HepG2 (cell line): Measurements from ENCODE around the gene CHMP1B. TPM values are rescaled to one million over a fixed set of nuclear protein-coding genes. Genes with fewer than 3 reads are reported as not detected.

Experiments used
- ATAC-seq: fragments of 200-7000 bp; cut with Tn5 transposase; 3 replicates; pipeline ENCODE4 v1.9.1; 2020; ENCODE audit warnings: mild to moderate bottlenecking, moderate library complexity
- BruUV-seq: library from RNA; stranded (reverse); fragments of 400-500 nt; replicated peaks from 2 replicates; lab custom pipeline; 2021; lab: Mats Ljungman, UMichigan
- CTCF ChIA-PET: fragments of 300-600 bp; formaldehyde crosslinking; extraction: SDS; loops from one replicate; lab custom pipeline; 2021; ENCODE audit warnings: low total read pairs, inconsistent platforms, low intra/inter-chr PET ratio; lab: Yijun Ruan, JAX
- POLR2A ChIA-PET: fragments of 350-600 bp; sonication (Branson Sonifier 250); formaldehyde crosslinking; loops from one replicate; lab custom pipeline; 2020; ENCODE audit warnings: antibody characterized with exemption, inconsistent platforms; lab: Yijun Ruan, JAX
- DNase-seq: peaks from one replicate; pipeline ENCODE4 v3.0.0-alpha.2; 2015; ENCODE audit warnings: low spot score
- FAIRE-seq: peaks from 3 replicates; lab custom pipeline; 2011; peaks lifted over from hg19 to GRCh38; lab: Jason Lieb, UNC
- H2AFZ ChIP-seq: one replicate; pipeline ENCODE4 v1.6.1; 2011; ENCODE audit warnings: low read length, inconsistent platforms
- H3K27ac ChIP-seq: fragments of 300-600 bp; 3 replicates; pipeline ENCODE4 v1.8.0; 2011; ENCODE audit warnings: mixed run types, mild to moderate bottlenecking, mixed read lengths, low read length, inconsistent platforms; ENCODE audit not compliant: insufficient read depth; ENCODE audit errors: extremely low read length
- H3K27me3 ChIP-seq, 2 experiments: fragments of 200-600 bp in 1 of 2; 2 replicates in 1 of 2; 3 replicates in 1 of 2; pipeline versions ENCODE4 v1.6.0 to v1.8.0; 2011; ENCODE audit warnings: low read length in 2 of 2, mild to moderate bottlenecking in 2 of 2, moderate library complexity in 2 of 2, inconsistent platforms in 1 of 2; ENCODE audit not compliant: insufficient read depth in 2 of 2, control insufficient read depth in 1 of 2
- H3K36me3 ChIP-seq, 2 experiments: fragments of 200-600 bp in 1 of 2; replicated peaks in 1 of 2; 2 replicates in 1 of 2; 3 replicates in 1 of 2; pipeline versions ENCODE4 v1.5.1 to v1.8.0; 2011; ENCODE audit warnings: low read length in 2 of 2, inconsistent platforms in 1 of 2; ENCODE audit not compliant: insufficient read depth in 2 of 2, control insufficient read depth in 1 of 2
- H3K4me1 ChIP-seq: 2 replicates; pipeline ENCODE4 v1.5.1; 2012; ENCODE audit warnings: low read length, inconsistent platforms; ENCODE audit not compliant: insufficient read depth
- H3K4me2 ChIP-seq: 2 replicates; pipeline ENCODE4 v1.6.0; 2011; ENCODE audit warnings: low read depth, low read length, inconsistent platforms
- H3K4me3 ChIP-seq, 3 experiments: fragments of 200-600 bp in 1 of 3; sonication (generic), shearing (Covaris generic) in 1 of 3; replicated peaks in 1 of 3; 2 replicates each; pipeline ENCODE4 v1.5.1; 2011 to 2016; ENCODE audit warnings: low read length in 3 of 3, inconsistent platforms in 2 of 3, low read depth in 2 of 3, mild to moderate bottlenecking in 2 of 3, control low read depth in 1 of 3, mixed read lengths in 1 of 3; ENCODE audit not compliant: insufficient read depth in 1 of 3
- H3K79me2 ChIP-seq: one replicate; pipeline ENCODE4 v1.6.1; 2011; ENCODE audit warnings: low read length, inconsistent platforms; ENCODE audit not compliant: insufficient read depth
- H3K9ac ChIP-seq: 2 replicates; pipeline ENCODE4 v1.6.0; 2011; ENCODE audit warnings: mild to moderate bottlenecking, low read depth, low read length, inconsistent platforms; ENCODE audit not compliant: insufficient read depth
- H3K9me3 ChIP-seq: 2 replicates; pipeline ENCODE4 v1.5.1; 2012; ENCODE audit warnings: mild to moderate bottlenecking, low read length
- H4K20me1 ChIP-seq: 2 replicates; pipeline ENCODE4 v1.6.0; 2011; ENCODE audit warnings: inconsistent platforms, mild to moderate bottlenecking, low read length, moderate library complexity; ENCODE audit not compliant: insufficient read depth
- CEBPG ChIP-seq: IDR thresholded peaks from 2 replicates; pipeline ENCODE4 v1.6.1; 2016
- CHD4 ChIP-seq: fragments of 200-600 bp; sonication (generic); IDR thresholded peaks from 2 replicates; pipeline ENCODE4 v1.7.0; 2017; ENCODE audit warnings: mild to moderate bottlenecking, low read length, borderline replicate concordance
- GATA4 ChIP-seq: sonication (generic); IDR thresholded peaks from 2 replicates; pipeline ENCODE4 v1.6.1; 2016; ENCODE audit warnings: antibody characterized with exemption, low read depth, borderline replicate concordance
- GFI1 ChIP-seq: sonication (generic); formaldehyde crosslinking; IDR thresholded peaks from 2 replicates; pipeline ENCODE4 v1.5.0; 2020; ENCODE audit warnings: missing genetic modification reagents, mild to moderate bottlenecking, borderline replicate concordance
- HCFC1 ChIP-seq: fragments of 150-350 bp; IDR thresholded peaks from 2 replicates; pipeline ENCODE4 v1.6.1; 2014; ENCODE audit warnings: low read depth, low read length
- KLF12 ChIP-seq: sonication (generic); formaldehyde crosslinking; IDR thresholded peaks from 2 replicates; pipeline ENCODE4 v1.4.0; 2020; ENCODE audit warnings: missing genetic modification reagents, borderline replicate concordance
- NR2F2 ChIP-seq: IDR thresholded peaks from 2 replicates; pipeline ENCODE4 v1.6.1; 2012; ENCODE audit warnings: low read depth, inconsistent platforms, borderline replicate concordance
- SAP130 ChIP-seq: IDR thresholded peaks from 2 replicates; pipeline ENCODE4 v1.6.1; 2016; ENCODE audit warnings: low read depth
- SMAD3 ChIP-seq: sonication (generic); formaldehyde crosslinking; IDR thresholded peaks from 2 replicates; pipeline ENCODE4 v1.4.0; 2020; ENCODE audit warnings: missing genetic modification reagents
- ZNF367 ChIP-seq: sonication (generic); formaldehyde crosslinking; IDR thresholded peaks from 2 replicates; pipeline ENCODE4 v1.4.0; 2020; ENCODE audit warnings: missing genetic modification reagents, borderline replicate concordance
- ZNF607 ChIP-seq: sonication (generic); formaldehyde crosslinking; IDR thresholded peaks from 2 replicates; pipeline ENCODE4 v1.5.1; 2020; ENCODE audit warnings: missing genetic modification reagents, mild to moderate bottlenecking, borderline replicate concordance
- ZNF615 ChIP-seq: sonication (generic); formaldehyde crosslinking; IDR thresholded peaks from 2 replicates; pipeline ENCODE4 v1.5.0; 2020; ENCODE audit warnings: mild to moderate bottlenecking, missing genetic modification reagents, borderline replicate concordance
- ZSCAN30 ChIP-seq: sonication (generic); formaldehyde crosslinking; IDR thresholded peaks from 2 replicates; pipeline ENCODE4 v1.5.0; 2020; ENCODE audit warnings: mild to moderate bottlenecking, missing genetic modification reagents
- WGBS: methylation state at CpG from one replicate; pipeline ENCODE4 v1.1.6; 2017; ENCODE audit warnings: low lambda C conversion rate; 5-methylcytosine and 5-hydroxymethylcytosine counted together
- in situ Hi-C: cut with HindIII; loops from 2 replicates; pipeline ENCODE4 v1.10.0; 2017; ENCODE audit warnings: low pct_unique_long_range_greater_than_20kb; ENCODE audit not compliant: extremely low pct_ligation_motif_present
- intact Hi-C: fragments of 100-400 bp; cut with micrococcal nuclease; formaldehyde crosslinking; loops from one replicate; pipeline ENCODE4 v1.10.0; 2022; ENCODE audit not compliant: unreplicated experiment
- polyA plus RNA-seq, 8 experiments: library from polyadenylated mRNA; depleted of rRNA in 3 of 8; stranded (reverse) in 7 of 8; unstranded in 1 of 8; fragments of >200 nt; fragmentation: Illumina TruSeq in 4 of 8; extraction: Trizol in 4 of 8; gene quantifications; 2 replicates each; pipeline versions ENCODE4 v1.2.1 to v1.2.3, GENCODE V29; 2011 to 2016; ENCODE audit warnings: low read depth in 4 of 8, missing spikeins in 1 of 8, mixed read lengths in 1 of 8; ENCODE audit not compliant: insufficient read depth in 1 of 8
- total RNA-seq, 5 experiments: library from RNA; depleted of rRNA; stranded (reverse); fragments of >200 nt; fragmentation: Illumina TruSeq; extraction: Trizol; gene quantifications; 2 replicates each; pipeline ENCODE4 v1.2.3, GENCODE V29; 2016; ENCODE audit warnings: low read depth in 1 of 5
- TF ChIP-seq, protein P1 (sequence below): sonication (generic); formaldehyde crosslinking; IDR thresholded peaks from 2 replicates; pipeline ENCODE4 v1.4.0; 2020; ENCODE audit warnings: mild to moderate bottlenecking, missing genetic modification reagents
- TF ChIP-seq, protein P2 (sequence below): sonication (generic); formaldehyde crosslinking; IDR thresholded peaks from 2 replicates; pipeline ENCODE4 v1.5.0; 2020; ENCODE audit warnings: missing genetic modification reagents

The CHMP1B gene
- total and polyA plus RNA-seq, 2 of the 13 experiments (the other 11 are each of a cell fraction or from before 2014, with no cell fraction given): 18.8 to 20.2 TPM

DNA sequence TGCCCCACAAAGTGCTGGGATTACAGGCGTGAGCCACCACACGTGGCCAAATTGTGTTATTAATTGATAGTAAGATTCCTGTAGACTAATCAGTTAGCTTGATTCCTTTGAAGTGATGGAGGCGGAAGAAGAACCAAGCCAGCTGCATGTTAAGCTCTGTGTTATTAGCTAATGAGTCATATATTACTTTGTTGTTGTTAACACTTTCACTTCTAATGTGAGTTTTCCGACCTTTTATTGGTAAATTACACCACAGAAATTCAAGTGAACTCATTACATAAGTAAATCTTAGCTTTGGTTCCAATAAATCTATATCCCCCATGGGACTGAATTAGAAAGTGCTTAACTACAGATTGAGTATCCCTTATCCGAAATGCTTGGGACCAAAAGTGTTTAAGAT, 20.3 kb downstream of the CHMP1B start:
- Histone ChIP-seq H4K20me1 (no peaks in the 10 kb centered on the region), H3K36me3 (no peaks in the 10 kb centered on the region), H3K27me3 (no peaks in the 10 kb centered on the region), H3K4me2 (no peak overlapping the region), H3K4me3 (no peak overlapping the region), H3K79me2 (no peaks in the 10 kb centered on the region), H3K9me3 (no peaks in the 10 kb centered on the region), H2AFZ (no peak overlapping the region), H3K27ac (no peak overlapping the region), H3K4me1 (peaks cover 19% of the 10 kb centered on the region), H3K9ac (no peak overlapping the region)
- in situ Hi-C loops (loop anchor here (5.0 kb wide), 1 partner anchor 44 kb away; no protein-coding TSS in a partner anchor), intact Hi-C loops (loop anchor here (5.0 kb wide), 1 partner anchor 36 kb away; the partner anchor contains the start of gene MPPE1)
- DNase-seq (no peak), FAIRE-seq (no peak), ATAC-seq (no peak)
- ChIA-PET CTCF (interaction anchor here (2.0 to 2.7 kb wide), 2 partner anchors 45 to 139 kb away, joined by 14 read pairs; no protein-coding TSS in a partner anchor), POLR2A (no interaction called here)
- TF ChIP-seq ZSCAN30 (CRISPR knock-in tag) (no peak), CEBPG (CRISPR knock-in tag) (no peak), GFI1 (no peak), SMAD3 (CRISPR knock-in tag) (no peak), ZNF615 (CRISPR knock-in tag) (no peak), CHD4 (no peak), GATA4 (no peak), SAP130 (CRISPR knock-in tag) (no peak), KLF12 (CRISPR knock-in tag) (no peak), ZNF367 (no peak), HCFC1 (no peak), NR2F2 (no peak), ZNF607 (CRISPR knock-in tag) (no peak)
- TF ChIP-seq, protein P1, sequence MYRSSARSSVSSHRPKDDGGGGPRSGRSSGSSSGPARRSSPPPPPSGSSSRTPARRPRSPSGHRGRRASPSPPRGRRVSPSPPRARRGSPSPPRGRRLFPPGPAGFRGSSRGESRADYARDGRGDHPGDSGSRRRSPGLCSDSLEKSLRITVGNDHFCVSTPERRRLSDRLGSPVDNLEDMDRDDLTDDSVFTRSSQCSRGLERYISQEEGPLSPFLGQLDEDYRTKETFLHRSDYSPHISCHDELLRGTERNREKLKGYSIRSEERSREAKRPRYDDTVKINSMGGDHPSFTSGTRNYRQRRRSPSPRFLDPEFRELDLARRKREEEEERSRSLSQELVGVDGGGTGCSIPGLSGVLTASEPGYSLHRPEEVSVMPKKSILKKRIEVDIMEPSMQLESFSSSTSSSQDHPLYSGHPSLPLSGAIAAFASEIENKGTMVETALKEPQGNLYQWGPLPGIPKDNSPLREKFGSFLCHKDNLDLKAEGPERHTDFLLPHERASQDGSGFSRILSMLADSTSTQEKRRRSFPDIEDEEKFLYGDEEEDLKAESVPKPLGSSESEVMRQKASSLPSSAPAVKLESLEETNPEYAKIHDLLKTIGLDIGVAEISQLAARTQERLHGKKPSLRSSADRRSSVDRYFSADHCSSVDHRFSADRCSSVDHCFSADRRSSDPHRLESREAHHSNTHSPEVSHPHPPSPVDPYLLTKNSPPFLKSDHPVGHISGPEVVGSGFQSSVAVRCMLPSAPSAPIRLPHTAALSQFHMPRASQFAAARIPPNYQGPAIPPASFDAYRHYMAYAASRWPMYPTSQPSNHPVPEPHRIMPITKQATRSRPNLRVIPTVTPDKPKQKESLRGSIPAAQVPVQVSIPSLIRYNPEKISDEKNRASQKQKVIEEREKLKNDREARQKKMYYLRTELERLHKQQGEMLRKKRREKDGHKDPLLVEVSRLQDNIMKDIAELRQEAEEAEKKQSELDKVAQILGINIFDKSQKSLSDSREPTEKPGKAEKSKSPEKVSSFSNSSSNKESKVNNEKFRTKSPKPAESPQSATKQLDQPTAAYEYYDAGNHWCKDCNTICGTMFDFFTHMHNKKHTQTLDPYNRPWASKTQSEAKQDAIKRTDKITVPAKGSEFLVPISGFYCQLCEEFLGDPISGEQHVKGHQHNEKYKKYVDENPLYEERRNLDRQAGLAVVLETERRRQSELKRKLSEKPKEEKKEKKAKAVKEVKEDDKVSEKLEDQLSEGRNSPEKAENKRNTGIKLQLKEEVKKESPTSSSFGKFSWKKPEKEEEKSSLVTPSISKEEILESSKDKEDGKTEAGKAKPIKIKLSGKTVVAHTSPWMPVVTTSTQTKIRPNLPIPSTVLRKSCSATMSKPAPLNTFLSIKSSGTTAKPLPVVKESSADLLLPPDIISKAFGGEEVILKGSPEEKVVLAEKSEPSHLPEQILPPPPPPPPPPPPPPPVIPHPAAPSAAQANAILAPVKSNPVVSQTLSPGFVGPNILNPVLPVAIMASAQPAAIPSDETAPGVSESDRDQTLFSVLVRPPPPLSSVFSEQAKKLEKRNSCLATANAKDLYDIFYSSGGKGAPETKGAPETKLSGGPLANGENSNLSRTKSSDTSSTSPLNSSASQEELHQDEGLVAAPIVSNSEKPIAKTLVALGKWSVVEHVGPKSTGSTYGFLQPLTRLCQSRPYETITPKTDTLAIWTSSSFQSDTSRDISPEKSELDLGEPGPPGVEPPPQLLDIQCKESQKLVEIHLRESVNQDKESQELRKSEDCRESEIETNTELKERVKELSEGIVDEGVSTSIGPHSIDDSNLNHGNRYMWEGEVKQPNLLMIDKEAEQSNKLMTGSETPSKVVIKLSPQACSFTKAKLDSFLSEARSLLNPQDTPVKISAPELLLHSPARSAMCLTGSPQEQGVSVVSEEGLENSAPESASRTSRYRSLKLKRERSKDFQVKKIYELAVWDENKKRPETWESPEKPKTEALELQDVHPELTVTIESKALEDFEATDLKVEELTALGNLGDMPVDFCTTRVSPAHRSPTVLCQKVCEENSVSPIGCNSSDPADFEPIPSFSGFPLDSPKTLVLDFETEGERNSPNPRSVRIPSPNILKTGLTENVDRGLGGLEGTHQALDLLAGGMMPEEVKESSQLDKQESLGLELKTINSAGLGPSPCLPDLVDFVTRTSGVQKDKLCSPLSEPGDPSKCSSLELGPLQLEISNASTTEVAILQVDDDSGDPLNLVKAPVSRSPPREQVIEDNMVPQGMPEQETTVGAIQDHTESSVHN (CRISPR knock-in tag): no peak
- TF ChIP-seq, protein P2, sequence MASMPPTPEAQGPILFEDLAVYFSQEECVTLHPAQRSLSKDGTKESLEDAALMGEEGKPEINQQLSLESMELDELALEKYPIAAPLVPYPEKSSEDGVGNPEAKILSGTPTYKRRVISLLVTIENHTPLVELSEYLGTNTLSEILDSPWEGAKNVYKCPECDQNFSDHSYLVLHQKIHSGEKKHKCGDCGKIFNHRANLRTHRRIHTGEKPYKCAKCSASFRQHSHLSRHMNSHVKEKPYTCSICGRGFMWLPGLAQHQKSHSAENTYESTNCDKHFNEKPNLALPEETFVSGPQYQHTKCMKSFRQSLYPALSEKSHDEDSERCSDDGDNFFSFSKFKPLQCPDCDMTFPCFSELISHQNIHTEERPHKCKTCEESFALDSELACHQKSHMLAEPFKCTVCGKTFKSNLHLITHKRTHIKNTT (CRISPR knock-in tag): no peak
- 79% methylated on average over 5 of the region's 5 CpGs for WGBS
- no TSS peak for BruUV-seq
